Left cardiac atrium (tissue), 4 donors: Measurements from ENCODE around the gene ITIH3. TPM values are rescaled to one million over a fixed set of nuclear protein-coding genes. Genes with fewer than 3 reads are reported as not detected.
A peak's percentile ranks its signal among the peaks of the same experiment; 100 is the strongest.

Experiments
- ATAC-seq, 2 donors: fragments of 200-7000 bp; cut with Tn5 transposase; one replicate each; pipeline ENCODE4 v1.9.1; 2020; ENCODE audit warnings: mild to moderate bottlenecking in 2 of 2, moderate library complexity in 2 of 2
- DNase-seq: peaks from one replicate; pipeline ENCODE4 v3.0.0-alpha.2; 2020
- intact Hi-C, 2 donors: fragments of 100-400 bp; cut with DNase I; formaldehyde crosslinking; loops; one replicate each; pipeline versions ENCODE4 v1.14.1 to v1.15.1; 2022 to 2023
- total RNA-seq, 2 donors: library from RNA; stranded (reverse); fragmentation: NEBNext Ultra II Directional; extraction: Animal tissue kit (Norgen Biotek cat#: 25700); gene quantifications; one replicate each; pipeline ENCODE4 v1.2.1, GENCODE V29; 2021
- donor health status: DM: no; HTN: yes; CAD: no.
- donor health status: DM: no; HTN: yes; CAD: no; lungs with severe emphysema.
- donor health status: DM: yes; HTN: yes; CAD: no.
- donor health status: Dilated cardiomyopathy.

Gene ITIH3
- total RNA-seq, 2 donors from 2014 or later: 0.55 to 0.62 TPM

- no peak for DNase-seq
- ATAC-seq: no peak
- intact Hi-C loops: no loop called here
These were observed 19.2 kb downstream of the ITIH3 start for GRCh38 chr3:52813810-52814209.

- intact Hi-C loops: no loop called here
- DNase-seq: no peak
- no peak for ATAC-seq
These were observed 21.6 kb downstream of the ITIH3 start for GRCh38 chr3:52816199-52816598.

- ATAC-seq: no peak
- intact Hi-C loops: no loop called here
- DNase-seq: no peak
These were observed 22.1 kb downstream of the ITIH3 start for GRCh38 chr3:52816654-52817053.

- intact Hi-C loops: no loop called here
- DNase-seq (no peak), ATAC-seq (no peak)
These were observed 22.6 kb downstream of the ITIH3 start for GRCh38 chr3:52817221-52817620.

GRCh38 chr3:52817860-52818259 is 23.3 kb downstream of the ITIH3 start:
- intact Hi-C loops: no loop called here
- no peak for DNase-seq
- no peak for ATAC-seq

- no peak for ATAC-seq
- intact Hi-C loops: no loop called here
These were observed 25.3 kb downstream of the ITIH3 start for GRCh38 chr3:52819936-52820335.

GRCh38 chr3:52820736-52821135 is 26.1 kb downstream of the ITIH3 start:
- ATAC-seq (no peak), DNase-seq (no peak)
- intact Hi-C loops: no loop called here

More at GRCh38 chr3:52819936-52820335, 25.3 kb downstream of the ITIH3 start:
- no peak for DNase-seq

GRCh38 chr3:52822363-52822762 is 27.8 kb downstream of the ITIH3 start:
- no peak for ATAC-seq
- no peak for DNase-seq

GRCh38 chr3:52824037-52824436 is 29.4 kb downstream of the ITIH3 start:
- intact Hi-C loops: no loop called here
- ATAC-seq (no peak), DNase-seq (no peak)

More at GRCh38 chr3:52822363-52822762, 27.8 kb downstream of the ITIH3 start:
- intact Hi-C loops: no loop called here

- intact Hi-C loops: no loop called here
- DNase-seq (no peak), ATAC-seq (no peak)
These were observed 32.8 kb downstream of the ITIH3 start for GRCh38 chr3:52827441-52827840.

- ATAC-seq: no peak
- intact Hi-C loops: no loop called here
- DNase-seq: no peak
These were observed 33.3 kb downstream of the ITIH3 start for GRCh38 chr3:52827866-52828376.

GRCh38 chr3:52829482-52829881 is 34.9 kb downstream of the ITIH3 start:
- intact Hi-C loops: no loop called here
- DNase-seq (no peak), ATAC-seq (no peak)

GRCh38 chr3:52829906-52830463 is 35.4 kb downstream of the ITIH3 start:
- no peak for DNase-seq

GRCh38 chr3:52830535-52831258 is 36.1 kb downstream of the ITIH3 start, which contains the start of gene ITIH4:
Gene ITIH4, minus strand, starts transcription at chr3:52830672. Its CDS starts 30 bp downstream, at chr3:52830642.
- DNase-seq: no peak
- intact Hi-C loops: loop anchor here in 1 of 2 donors (5.0 kb wide), 1 partner anchor 58 kb away; the partner anchor contains the start of gene NEK4
- no peak for ATAC-seq

More at GRCh38 chr3:52829906-52830463, 35.4 kb downstream of the ITIH3 start:
- intact Hi-C loops: loop anchor here in 1 of 2 donors (5.0 kb wide), 1 partner anchor 58 kb away; the partner anchor contains the start of gene NEK4
- no peak for ATAC-seq

GRCh38 chr3:52831500-52832301 is 37.1 kb downstream of the ITIH3 start:
- peak; percentile 10 to 50 for ATAC-seq
- DNase-seq: peak; percentile 65
- intact Hi-C loops: loop anchor here in 1 of 2 donors (5.0 kb wide), 1 partner anchor 59 kb away; the partner anchor contains the start of gene NEK4

GRCh38 chr3:52833202-52833601 is 38.6 kb downstream of the ITIH3 start:
- intact Hi-C loops: loop anchor here in 1 of 2 donors (5.0 kb wide), 1 partner anchor 61 kb away; the partner anchor contains the start of gene NEK4
- ATAC-seq (no peak), DNase-seq (no peak)

- DNase-seq (no peak), ATAC-seq (peak; percentile 11 to 64)
- intact Hi-C loops: loop anchor here in 1 of 2 donors (5.0 kb wide), 1 partner anchor 63 kb away; the partner anchor contains the start of gene NEK4
These were observed 40.4 kb downstream of the ITIH3 start, which contains the start of gene MUSTN1 for GRCh38 chr3:52834871-52835501. Gene MUSTN1, minus strand, starts transcription at chr3:52835019. Its CDS starts 71 bp downstream, at chr3:52834948.

GRCh38 chr3:52835766-52836470 is 41.3 kb downstream of the ITIH3 start:
- intact Hi-C loops: no loop called here
- ATAC-seq (peak; percentile 69 to 72), DNase-seq (peak; percentile 50)
